Spinal cord (tissue), 10 donors: ENCODE measurements around the gene SLC25A6. TPM values are rescaled to one million over a fixed set of nuclear protein-coding genes. Genes with fewer than 3 reads are reported as not detected.

Experiments used
- DNase-seq, 6 donors: peaks; one replicate each; pipeline versions ENCODE4 v3.0.0 to v3.0.0-alpha.2; 2013 to 2015; ENCODE audit warnings: low spot score in 6 of 6, low read depth in 4 of 6
- H3K27ac ChIP-seq: one replicate; pipeline ENCODE4 v1.5.1; 2013; ENCODE audit warnings: low read depth, low read length, control low read depth
- H3K27me3 ChIP-seq: one replicate; pipeline ENCODE4 v1.6.1; 2013; ENCODE audit warnings: low read length; ENCODE audit not compliant: control insufficient read depth, insufficient read depth
- H3K36me3 ChIP-seq: one replicate; pipeline ENCODE4 v1.6.1; 2013; ENCODE audit warnings: low read length; ENCODE audit not compliant: control insufficient read depth, insufficient read depth
- H3K4me1 ChIP-seq: one replicate; pipeline ENCODE4 v1.6.1; 2013; ENCODE audit warnings: low read length; ENCODE audit not compliant: control insufficient read depth, insufficient read depth
- H3K4me3 ChIP-seq: one replicate; pipeline ENCODE4 v1.5.1; 2013; ENCODE audit warnings: low read depth, low read length, control low read depth
- H3K9me3 ChIP-seq: one replicate; pipeline ENCODE4 v1.6.1; 2013; ENCODE audit warnings: low read length; ENCODE audit not compliant: control insufficient read depth, insufficient read depth
- WGBS: methylation state at CpG from one replicate; pipeline ENCODE4 v1.1.5; 2013; ENCODE audit warnings: missing lambda C conversion rate; ENCODE audit not compliant: insufficient coverage; 5-methylcytosine and 5-hydroxymethylcytosine counted together
- polyA plus RNA-seq, 2 donors: library from polyadenylated mRNA; unstranded; fragments of 120-200 nt; gene quantifications; one replicate each; pipeline ENCODE4 v1.2.1, GENCODE V29; 2013; ENCODE audit not compliant: insufficient read length in 2 of 2
- total RNA-seq, 2 donors: library from RNA; depleted of rRNA in 1 of 2; stranded (reverse); fragments of 120-200 nt in 1 of 2; fragments of >200 nt in 1 of 2; gene quantifications; one replicate each; pipeline versions ENCODE4 v1.2.3 to v1.2.4, GENCODE V29; 2013 to 2014
- donor health status: healthy.

SLC25A6 gene
- total and polyA plus RNA-seq, 4 donors, result 85.8 to 541 (median 334) TPM

DNA sequence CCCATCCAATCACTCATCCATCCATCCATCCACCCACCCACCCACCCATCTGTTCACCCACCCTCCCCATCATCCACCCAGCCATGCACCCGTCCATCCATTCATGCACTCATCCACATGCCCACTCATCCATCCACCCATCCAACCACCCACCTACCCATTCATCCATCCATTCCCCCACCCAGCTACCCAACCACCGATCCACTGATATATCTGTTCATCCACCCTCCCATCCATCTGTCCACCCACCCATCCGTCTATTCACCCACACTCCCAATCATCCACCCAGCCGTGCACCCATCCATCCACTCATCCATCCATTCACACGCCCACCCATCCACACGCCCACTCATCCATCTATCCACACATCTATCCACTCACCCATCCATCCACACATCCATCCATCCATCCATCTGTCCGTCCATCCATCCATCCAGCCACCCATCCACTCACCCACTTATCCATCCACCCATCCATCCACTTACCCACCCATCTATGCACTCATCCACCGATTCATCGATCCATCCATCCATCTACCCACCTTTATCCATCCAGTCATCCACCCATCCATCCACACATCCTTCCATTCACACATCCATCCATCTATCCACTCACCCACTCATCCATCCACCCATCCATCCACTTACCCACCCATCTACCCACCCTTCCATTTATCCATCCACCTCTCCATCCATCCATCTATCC lies 32.4 kb upstream of the SLC25A6 start:
- Histone ChIP-seq H3K4me1 (no peaks in the 10 kb centered on the region), H3K36me3 (peaks cover 57% of the 10 kb centered on the region), H3K4me3 (no peak overlapping the region), H3K9me3 (peaks cover 3% of the 10 kb centered on the region), H3K27ac (no peak overlapping the region), H3K27me3 (no peaks in the 10 kb centered on the region)
- WGBS, result 72% methylated on average over 9 of the region's 9 CpGs
- DNase-seq, result no peak

DNA sequence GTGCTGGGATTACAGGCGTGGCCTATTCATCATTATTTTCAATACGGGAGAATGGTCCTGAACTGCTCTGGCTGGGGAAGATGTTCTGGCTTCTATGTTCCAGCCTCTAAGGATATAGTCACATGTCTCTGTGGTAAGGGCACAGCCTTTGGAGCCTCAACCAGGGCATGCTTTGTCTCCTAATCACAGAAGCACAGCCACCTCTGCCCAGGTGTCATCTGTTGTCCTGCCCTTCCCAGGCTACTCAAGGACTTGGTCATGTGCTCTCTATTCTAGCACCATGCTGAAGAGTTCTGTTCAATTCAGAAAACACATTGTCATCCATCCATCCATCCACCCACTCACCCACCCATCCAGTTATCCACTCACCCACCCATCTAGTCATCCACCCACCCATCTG lies 31.3 kb upstream of the SLC25A6 start:
- Histone ChIP-seq H3K36me3 (peaks cover 68% of the 10 kb centered on the region), H3K9me3 (peaks cover 4% of the 10 kb centered on the region), H3K27me3 (no peaks in the 10 kb centered on the region), H3K4me3 (no peak overlapping the region), H3K4me1 (no peaks in the 10 kb centered on the region), H3K27ac (no peak overlapping the region)
- DNase-seq, result no peak
- WGBS, result no CpG with 5 or more reads among the region's 2 CpGs

DNA sequence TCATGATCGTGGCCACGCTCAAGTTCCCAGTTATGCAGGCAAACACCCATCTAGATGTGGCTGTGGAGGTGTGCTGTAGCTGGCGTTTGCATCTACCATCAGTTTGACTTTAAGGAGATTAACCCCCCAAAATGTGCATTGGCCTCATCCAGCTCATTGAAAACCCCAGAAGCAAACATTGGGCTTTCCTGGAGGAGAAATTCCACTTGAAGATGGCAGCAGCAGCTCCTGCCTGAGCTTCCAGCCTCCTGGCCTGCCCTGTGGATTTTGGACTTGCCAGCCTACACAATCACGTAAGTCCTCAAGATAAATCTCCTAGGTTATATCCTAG lies 30.2 kb upstream of the SLC25A6 start:
- no peak for DNase-seq
- Histone ChIP-seq H3K4me3 (no peak overlapping the region), H3K36me3 (peaks cover 69% of the 10 kb centered on the region), H3K9me3 (peaks cover 4% of the 10 kb centered on the region), H3K27me3 (no peaks in the 10 kb centered on the region), H3K4me1 (no peaks in the 10 kb centered on the region), H3K27ac (no peak overlapping the region)
- 100% methylated on average over 3 of the region's 4 CpGs for WGBS

DNA sequence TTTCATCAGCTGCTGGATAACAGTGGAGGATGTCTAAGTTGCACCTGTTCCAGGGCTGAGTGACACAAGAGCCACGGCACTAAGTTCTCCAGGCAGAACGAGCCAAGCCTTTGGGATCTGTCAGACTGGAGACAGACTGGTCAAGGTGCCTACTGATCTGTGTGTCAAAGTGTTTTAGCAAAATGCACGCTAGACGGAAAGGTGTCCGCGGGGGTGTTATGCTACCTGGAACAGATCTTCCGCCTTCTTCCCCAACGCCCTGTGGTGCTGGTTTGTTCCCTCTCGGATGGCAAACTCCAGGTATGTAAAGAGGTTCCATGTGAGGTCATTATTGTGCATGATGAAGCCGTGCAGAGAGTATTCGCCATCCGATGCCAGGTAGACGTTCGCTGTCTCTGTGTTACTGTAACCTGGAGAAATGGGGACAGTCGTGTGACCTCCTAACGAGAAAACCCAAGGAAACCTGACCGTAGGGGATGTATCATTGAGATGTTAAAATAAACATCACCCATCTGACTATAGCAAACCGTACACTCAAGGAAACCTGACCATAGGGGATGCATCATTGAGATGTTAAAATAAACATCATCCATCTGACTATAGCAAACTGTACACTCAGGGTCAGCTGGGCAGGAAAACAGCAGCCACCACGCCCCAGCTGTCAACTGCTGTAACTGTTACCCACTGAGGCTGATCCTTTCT lies 29.7 kb upstream of the SLC25A6 start:
- no peak for DNase-seq
- Histone ChIP-seq H3K9me3 (peaks cover 4% of the 10 kb centered on the region), H3K4me1 (no peaks in the 10 kb centered on the region), H3K4me3 (no peak overlapping the region), H3K27ac (no peak overlapping the region), H3K36me3 (peaks cover 69% of the 10 kb centered on the region), H3K27me3 (no peaks in the 10 kb centered on the region)
- 99% methylated on average over 15 of the region's 19 CpGs for WGBS

DNA sequence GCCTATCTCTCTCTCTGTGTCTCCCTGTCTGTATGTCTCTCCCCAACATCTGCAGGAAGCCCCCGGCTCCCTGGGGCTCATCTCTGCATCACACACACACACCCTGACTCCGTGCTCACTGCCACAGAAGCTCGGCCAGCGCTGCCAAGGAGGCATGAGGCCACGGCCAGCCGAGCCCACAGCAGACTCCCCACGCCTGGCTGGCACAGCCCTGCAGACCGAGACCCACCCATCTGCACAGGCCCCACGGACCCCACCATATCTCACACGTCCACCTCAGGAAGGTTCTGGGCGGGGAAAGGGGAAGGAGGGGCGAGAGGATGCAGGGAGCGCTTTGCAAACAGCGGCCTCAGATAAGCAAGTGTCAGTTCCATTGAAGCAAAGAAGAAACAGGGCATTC lies 28.5 kb upstream of the SLC25A6 start:
- no peak overlapping the region for H3K27ac ChIP-seq
- H3K4me3 ChIP-seq, result no peak overlapping the region
- no peaks in the 10 kb centered on the region for H3K4me1 ChIP-seq
- peak in 1 of 6 donors; percentile 3 for DNase-seq
- peaks cover 73% of the 10 kb centered on the region for H3K36me3 ChIP-seq
- 84% methylated on average over 5 of the region's 14 CpGs for WGBS
- no peaks in the 10 kb centered on the region for H3K27me3 ChIP-seq
- peaks cover 4% of the 10 kb centered on the region for H3K9me3 ChIP-seq

DNA sequence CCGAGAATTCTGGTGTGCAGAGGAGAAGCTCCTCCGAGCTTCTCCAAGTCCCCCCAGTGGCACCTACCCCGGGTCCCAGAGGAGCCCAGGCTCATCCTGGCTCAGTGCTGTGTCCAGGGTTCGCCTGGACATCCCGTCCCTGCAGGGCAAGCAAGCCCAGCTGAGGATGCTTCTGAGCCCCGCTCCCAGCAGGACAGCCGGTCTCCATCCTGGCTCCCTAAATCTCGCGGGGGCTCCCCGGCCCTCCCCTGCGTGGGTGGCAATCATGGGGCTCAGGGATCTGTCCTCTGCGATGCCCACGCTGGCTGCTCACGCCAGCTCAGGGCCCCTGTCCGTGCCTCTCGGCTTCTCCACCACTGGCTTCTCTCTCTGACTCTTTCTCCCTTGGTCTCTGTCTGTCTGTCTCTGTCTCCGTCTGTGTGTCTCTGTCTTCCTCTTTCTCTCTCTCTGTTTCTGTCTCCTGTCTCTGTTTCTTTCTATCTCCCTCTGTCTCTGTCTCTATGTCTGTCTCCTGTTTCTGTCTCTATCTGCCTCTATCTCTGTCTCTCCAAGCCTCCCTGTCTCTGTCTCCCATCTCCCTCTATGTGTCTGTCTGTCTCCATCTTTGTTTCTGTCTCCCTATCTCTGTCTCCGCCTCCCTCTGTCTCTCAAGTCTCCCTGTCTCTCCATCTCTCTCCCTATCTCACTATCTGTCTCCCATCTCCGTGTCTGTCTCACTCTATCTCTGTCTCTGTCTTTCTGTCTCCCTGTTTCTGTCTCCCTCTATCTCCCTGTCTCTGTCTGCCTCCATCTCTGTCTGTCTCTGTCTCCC lies 27.8 kb upstream of the SLC25A6 start:
- Histone ChIP-seq H3K27me3 (no peaks in the 10 kb centered on the region), H3K27ac (no peak overlapping the region), H3K4me3 (no peak overlapping the region), H3K4me1 (no peaks in the 10 kb centered on the region), H3K9me3 (peaks cover 4% of the 10 kb centered on the region), H3K36me3 (peaks cover 75% of the 10 kb centered on the region)
- 87% methylated on average over 19 of the region's 19 CpGs for WGBS
- DNase-seq, result no peak

DNA sequence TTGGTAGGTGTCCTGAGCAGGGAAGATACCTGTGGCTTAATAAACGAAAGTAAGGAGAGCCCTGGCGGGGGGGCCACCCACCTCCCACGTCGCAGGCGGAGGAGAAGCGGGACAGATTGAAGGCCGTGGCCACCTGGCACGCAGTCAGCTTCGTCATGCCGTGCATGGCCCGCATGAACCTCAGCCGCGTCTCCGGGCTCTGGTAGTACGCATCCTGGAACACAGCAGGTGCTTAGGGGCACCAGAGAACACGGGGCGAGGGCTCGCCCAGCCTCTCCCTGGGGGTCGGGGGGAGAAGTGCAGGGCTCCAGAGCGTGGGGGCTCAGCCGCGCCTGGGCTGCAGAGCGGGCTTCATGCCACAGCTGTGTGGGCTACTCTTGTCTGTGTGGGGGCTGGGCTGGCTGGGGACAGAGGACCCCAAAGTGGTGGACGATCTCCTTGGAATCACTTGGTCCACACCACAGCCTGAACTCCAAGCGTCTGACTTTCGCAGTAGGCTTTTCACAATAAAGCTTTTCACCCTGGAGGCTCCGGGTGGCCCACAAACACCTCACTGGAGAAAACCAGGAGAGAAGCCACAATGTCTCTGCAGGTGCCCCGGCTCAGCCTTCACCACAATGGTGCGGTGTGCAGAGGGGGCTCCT lies 27.1 kb upstream of the SLC25A6 start:
- no peaks in the 10 kb centered on the region for H3K27me3 ChIP-seq
- H3K4me1 ChIP-seq, result no peaks in the 10 kb centered on the region
- peaks cover 4% of the 10 kb centered on the region for H3K9me3 ChIP-seq
- DNase-seq, result no peak
- 94% methylated on average over 29 of the region's 29 CpGs for WGBS
- no peak overlapping the region for H3K4me3 ChIP-seq
- H3K27ac ChIP-seq, result no peak overlapping the region
- peaks cover 77% of the 10 kb centered on the region for H3K36me3 ChIP-seq

DNA sequence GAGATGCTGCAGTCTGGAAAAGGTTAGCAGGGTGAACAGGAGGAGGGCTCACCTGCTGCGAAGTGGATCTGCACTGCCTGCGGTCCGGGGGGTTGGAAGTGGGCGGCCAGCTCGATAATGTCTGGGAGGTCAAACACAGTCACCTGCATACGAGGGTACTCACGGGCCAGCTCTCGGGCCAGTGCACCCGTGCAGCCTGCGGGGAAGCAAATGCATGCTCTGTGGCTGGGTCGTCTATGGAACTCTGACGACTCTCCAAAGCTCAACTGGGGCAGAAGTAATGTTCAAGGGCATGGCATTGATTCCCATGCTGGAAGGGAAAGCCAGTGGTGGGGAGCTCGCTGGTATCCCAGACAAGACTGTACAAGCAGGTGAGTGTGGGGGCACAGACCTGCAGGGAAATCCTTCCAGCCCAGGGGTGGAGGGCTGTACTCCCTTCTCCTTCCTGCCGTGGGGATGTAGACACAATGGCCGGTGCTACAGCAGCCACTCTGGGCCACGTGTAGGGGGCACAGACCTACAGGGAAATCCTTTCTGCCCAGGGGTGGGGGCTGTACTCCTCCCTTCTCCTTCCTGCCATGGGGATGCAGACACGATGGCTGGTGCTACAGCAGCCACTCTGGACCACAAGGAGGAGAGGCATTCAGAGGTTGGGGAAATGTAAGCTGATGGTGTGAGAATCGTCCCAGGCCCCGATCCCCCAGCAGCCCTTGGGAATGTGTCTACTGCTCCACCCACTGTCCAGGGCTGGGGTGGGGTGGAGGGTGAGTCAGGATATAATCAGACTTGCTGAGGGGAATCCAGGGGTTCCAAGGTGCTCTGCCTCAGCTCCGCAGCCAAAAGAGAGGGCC lies 26.2 kb upstream of the SLC25A6 start:
- peaks cover 78% of the 10 kb centered on the region for H3K36me3 ChIP-seq

More for the DNA sequence above, 26.2 kb upstream of the SLC25A6 start:
- WGBS, result 95% methylated on average over 18 of the region's 20 CpGs
- peaks cover 4% of the 10 kb centered on the region for H3K9me3 ChIP-seq
- H3K27me3 ChIP-seq, result no peaks in the 10 kb centered on the region
- no peak overlapping the region for H3K27ac ChIP-seq
- no peak for DNase-seq
- no peak overlapping the region for H3K4me3 ChIP-seq
- H3K4me1 ChIP-seq, result no peaks in the 10 kb centered on the region
